HG03139 (cell line): Measurements from ENCODE around the gene UBL7.

ENCODE experiments used
- ATAC-seq: cut with Tn5 transposase; IDR thresholded peaks from one replicate; pipeline ENCODE4 v1.9.1; 2021; ENCODE audit not compliant: unreplicated experiment

UBL7 gene

GRCh38 chr15:74442063-74442462 is 18.9 kb downstream of the UBL7 start:
- no peak for ATAC-seq

- no peak for ATAC-seq
Observed at GRCh38 chr15:74441248-74441941, 19.6 kb downstream of the UBL7 start.

GRCh38 chr15:74438721-74439316 is 22.1 kb downstream of the UBL7 start:
- no peak for ATAC-seq

- no peak for ATAC-seq
Observed at GRCh38 chr15:74438206-74438605, 22.8 kb downstream of the UBL7 start.

DNA sequence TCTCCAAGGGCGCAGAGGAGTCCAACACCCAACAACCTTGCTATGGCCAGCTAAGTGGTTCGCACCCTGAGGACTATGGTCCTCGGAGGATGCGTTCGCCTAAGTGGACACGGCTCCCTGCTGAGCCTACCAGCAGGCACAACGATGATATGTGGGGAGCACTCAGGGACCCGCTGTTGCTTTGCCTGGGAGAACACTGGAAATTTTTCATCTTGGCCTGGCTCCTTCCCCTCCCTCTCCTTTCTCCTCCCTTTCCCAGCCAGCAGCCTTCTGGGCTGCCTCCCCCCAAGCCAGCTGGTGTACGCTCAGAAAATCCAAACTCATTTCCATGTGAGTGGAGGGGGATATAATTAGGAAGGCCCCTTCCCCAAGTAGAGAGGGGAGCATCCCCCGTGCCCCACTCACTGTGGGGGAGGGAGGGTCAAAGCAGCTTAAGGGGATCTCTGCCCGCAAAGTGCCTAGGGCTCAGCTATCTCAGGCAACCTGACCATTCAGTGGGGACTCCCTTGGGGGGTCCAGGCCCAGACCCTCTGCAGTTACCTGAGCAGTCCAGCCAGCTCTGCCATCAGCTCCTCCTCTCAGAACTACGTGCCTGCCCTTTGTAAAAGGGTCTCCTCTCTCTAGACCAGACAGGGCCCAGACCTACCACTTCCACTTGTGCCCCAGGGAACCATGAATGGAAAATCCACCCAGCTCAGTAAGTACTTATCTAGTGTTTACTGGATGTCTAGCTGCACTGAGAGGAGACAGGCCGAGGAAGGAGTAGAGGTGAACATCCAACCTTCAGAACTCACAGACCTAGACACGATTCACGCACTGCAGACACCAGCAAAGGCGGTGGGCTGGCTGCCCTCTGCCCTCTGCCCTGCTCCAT is 26.5 kb downstream of the UBL7 start:
- ATAC-seq: peak; percentile 4

GRCh38 chr15:74433592-74434262 is 27.2 kb downstream of the UBL7 start, which contains the start of gene SEMA7A:
Gene SEMA7A (minus strand): TSS chr15:74433958. CDS start chr15:74433918, 40 bp downstream.
- peak; percentile 53 for ATAC-seq

- ATAC-seq: peak; percentile 9
Observed at GRCh38 chr15:74432968-74433591, 27.9 kb downstream of the UBL7 start.

DNA sequence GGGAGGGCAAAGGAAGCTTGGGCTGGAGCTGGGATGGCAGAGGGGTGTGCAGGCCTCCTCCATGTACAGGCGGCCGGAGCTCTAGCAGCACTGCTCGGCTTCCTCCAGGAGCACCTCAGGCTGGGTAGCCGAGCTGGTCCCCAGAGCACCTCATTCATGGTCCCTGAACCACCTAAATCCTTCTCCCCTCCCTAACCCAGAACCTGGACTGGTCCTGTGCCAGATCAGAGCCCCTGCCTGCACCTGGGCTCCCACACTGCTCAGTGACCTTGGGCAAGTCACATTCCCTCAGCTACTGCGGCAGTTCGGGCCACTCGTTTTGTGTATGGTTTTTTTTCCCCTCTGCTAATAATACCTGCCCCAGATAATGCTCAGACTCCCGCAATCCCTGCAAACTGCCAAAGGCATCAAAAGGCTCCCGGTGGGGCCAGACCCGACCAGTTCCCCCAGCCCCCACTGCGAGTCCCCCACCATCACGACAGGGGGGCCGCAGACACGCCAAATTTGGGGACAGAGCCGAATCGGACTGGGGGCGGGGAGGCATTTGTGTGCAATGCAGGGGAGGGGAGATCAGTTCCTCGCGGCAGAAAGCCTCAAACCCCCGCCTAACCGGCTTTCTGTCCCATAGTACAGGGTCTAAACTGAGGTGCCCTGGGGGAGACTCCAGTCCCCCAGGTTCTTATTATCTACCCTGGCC is 28.5 kb downstream of the UBL7 start:
- no peak for ATAC-seq

GRCh38 chr15:74431645-74432044 is 29.3 kb downstream of the UBL7 start:
- ATAC-seq: no peak

DNA sequence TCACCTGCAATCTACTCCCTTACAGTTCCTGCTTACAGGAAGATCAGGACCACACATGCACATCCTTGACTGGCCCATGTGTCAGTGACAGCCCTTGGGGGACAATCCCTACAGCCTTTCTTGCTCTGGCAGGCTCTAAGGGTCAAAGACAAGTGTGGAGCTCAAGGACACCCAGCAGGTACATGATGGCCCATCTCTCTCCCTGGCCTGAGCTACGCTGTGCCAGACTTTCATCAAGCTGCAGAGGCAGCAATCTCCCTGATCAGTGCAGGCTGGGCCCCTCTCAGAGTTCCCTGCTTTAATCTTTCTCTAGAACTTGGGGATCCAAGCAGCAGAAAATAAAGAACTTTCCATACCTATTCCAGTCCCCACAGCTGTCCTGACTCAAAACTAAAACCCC is 29.8 kb downstream of the UBL7 start:
- ATAC-seq: no peak

DNA sequence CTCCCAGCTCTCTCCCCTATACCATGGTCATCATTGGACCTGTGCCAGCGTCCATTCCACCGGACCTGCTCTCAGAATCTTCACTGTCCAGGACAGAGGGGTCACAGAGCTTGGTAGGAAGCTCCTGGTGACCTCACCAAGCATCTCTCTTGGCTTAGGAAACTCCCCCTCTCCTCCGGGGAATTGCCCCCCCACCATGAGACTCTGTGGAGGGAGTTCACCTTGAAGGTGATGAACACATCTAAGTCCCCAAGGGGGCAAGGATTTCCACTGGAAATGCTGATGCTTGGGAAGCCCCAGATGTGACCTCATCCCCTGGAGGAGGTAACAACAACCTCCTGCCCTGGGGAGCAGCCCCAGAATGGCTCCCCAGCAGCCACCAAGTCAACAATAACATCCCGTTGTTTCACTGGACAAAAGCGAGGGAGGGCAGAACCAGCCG is 30.4 kb downstream of the UBL7 start:
- ATAC-seq: no peak

DNA sequence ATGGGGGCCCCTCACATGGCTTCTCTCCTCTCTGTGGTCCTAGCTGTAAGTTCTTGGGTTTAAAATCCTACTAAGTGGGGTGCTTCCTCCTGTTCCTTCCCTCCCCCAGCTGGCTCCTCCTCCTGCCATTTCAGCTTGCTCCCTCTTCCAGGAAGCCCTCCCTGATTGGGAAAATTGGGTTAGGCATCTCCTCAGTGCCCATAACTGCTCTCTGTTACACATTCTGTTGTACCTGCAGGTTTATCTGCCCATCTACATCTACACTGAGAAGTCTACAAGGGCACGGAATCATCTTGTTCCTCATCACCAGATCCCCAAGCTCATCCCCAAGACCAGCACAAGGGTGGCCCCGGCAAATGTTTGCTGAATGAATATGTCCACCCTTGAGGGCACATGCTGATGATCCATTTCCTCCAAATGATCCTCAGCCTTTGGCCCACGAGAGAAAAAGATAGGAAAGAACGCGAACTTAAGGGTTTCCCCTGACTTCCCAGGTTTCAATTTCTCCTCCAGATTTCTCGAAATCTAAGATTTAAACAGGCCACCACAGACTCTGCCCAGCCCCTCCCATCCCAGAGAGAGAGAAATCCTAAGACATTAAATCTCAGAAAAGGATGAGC is 31.1 kb downstream of the UBL7 start:
- ATAC-seq: no peak

- no peak for ATAC-seq
Observed at GRCh38 chr15:74428970-74429780, 31.8 kb downstream of the UBL7 start.

DNA sequence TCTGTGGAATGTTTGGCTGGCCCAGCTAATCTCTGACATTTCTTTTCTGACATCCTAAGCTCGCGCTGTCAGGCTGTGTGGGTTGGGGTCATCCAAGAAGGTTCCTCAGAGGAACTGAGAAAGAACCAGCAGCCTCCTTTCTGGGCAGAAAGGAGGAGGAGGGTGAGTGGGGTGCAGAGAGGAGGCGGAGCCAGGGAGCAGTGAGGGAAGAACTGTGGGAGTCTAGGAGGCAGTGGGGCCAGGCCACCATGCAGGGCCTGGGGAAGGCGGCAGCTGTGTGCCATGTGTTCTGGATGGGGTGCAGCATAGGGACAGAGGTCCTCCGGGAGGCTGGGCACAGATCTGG is 32.5 kb downstream of the UBL7 start:
- no peak for ATAC-seq

DNA sequence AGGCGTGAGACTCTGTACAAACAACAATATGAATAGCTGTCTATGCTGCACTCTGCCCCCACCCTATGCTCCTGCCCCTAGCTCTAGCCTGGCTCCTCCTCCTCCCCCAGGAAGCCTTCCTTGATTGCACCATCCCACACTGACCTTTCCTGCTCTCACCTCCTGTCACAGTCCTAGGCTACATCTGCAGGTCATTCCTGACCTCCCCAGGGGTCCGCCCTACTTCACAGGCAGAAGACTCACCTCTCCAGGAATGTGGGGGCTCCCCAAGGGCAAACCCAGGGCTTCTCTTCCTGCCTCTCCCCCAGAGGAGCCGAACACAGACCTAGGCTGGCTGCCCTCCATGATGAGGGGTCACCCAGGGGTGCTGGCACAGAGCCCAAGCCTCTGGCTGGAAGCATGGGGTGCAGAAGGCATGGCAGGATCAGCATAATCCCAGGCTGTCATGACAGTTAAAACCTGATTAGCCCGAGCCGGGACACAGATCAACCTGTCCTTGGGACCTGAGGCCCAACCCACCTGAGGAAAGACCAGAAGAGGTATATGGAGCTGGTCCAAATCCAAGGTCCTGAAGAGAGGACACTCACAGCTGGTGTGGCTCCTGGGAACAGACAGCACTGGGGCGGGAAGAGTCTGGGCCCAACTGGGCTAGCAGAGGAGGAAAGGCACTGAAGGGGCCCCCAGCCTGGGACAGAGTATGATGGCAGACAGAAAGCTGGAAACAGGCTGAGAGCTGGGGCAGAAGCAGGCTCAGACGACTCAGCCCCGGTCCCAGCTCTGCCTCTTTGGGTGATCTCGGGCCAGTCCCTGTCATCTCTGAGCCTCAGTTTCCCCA is 33.1 kb downstream of the UBL7 start:
- no peak for ATAC-seq

GRCh38 chr15:74426404-74427281 is 34.3 kb downstream of the UBL7 start:
- ATAC-seq: no peak

DNA sequence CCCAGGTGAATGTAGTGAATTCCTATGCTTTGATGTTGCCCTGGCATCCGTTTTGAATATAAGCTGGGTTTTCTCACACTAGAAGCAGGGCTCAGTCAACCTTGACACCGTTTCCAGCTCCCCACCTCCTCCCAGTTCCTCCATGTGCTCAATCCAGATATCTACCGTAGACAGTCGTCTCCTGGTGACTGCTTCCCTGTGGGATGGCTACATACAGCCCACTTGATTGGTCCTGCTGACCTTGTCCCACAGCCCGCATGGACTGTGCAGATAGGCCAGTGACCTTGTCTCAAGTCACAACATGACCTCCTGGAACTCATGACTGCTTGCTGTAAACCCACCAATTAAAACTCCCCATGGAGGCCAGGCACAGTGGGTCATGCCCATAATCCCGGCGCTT is 35.3 kb downstream of the UBL7 start:
- no peak for ATAC-seq
